Measurements from ENCODE around the gene MIS18A. TPM values are rescaled to one million over a fixed set of nuclear protein-coding genes. Genes with fewer than 3 reads are reported as not detected.

MIS18A gene
- total and polyA plus RNA-seq, 2 experiments from 2014 or later = 6.7 to 12.6 TPM

DNA sequence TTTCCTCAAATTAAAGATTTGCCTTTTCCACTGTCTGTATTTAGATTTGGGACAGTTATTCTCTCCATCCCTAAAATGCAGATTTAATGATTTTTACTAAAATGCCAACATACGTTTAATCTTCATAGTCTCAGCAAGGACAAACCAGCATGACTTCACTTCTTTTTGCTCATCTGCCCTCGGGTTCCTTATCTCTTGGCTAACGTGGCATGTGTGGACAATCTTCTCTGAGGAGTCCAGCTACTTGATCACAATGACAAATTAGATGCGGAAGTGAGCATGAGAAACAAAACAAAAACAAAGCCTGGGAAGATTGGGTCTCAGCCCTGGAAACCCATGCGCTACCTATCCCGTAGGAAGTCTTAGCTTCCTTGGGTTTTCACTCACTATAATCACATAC is 20.8 kb upstream of the MIS18A start:
- Histone ChIP-seq H2AFZ (no peak overlapping the region), H3K4me1 (ENCODE audit: insufficient read depth) (no peaks in the 10 kb centered on the region), H3F3A (ENCODE audit: insufficient read depth) (no peaks in the 10 kb centered on the region), H3K9ac (no peak overlapping the region), H3K4me3 (no peak overlapping the region), H3K27ac (no peak overlapping the region), H3K79me2 (ENCODE audit: insufficient read depth) (no peaks in the 10 kb centered on the region), H3K27me3 (replicated peaks; ENCODE audit: insufficient read depth) (no peaks in the 10 kb centered on the region), H3K9me2 (ENCODE audit: insufficient read depth) (no peaks in the 10 kb centered on the region), H3K9me3 (ENCODE audit: low read depth) (no peaks in the 10 kb centered on the region), H3K36me3 (ENCODE audit: low read depth) (no peaks in the 10 kb centered on the region), H4K20me1 (ENCODE audit: insufficient read depth) (no peaks in the 10 kb centered on the region), H3K4me2 (ENCODE audit: unreplicated experiment) (no peak overlapping the region)
- WGBS, 2 experiments (ENCODE audit: low coverage in 1 of 2, low lambda C conversion rate in 2 of 2, missing lambda C conversion rate in 2 of 2) = 95% methylated on average over 6 of the region's 6 CpGs
- no peak for DNase-seq
- TF ChIP-seq EZH2 (IDR thresholded peaks at IDR 0.05; ENCODE audit: insufficient read depth, poor library complexity, severe bottlenecking) (no peak), EZH2phosphoT487 (IDR thresholded peaks at IDR 0.05; ENCODE audit: insufficient read depth, low read depth) (no peak)
- in situ Hi-C loops (cut with MboI) = no loop called here

DNA sequence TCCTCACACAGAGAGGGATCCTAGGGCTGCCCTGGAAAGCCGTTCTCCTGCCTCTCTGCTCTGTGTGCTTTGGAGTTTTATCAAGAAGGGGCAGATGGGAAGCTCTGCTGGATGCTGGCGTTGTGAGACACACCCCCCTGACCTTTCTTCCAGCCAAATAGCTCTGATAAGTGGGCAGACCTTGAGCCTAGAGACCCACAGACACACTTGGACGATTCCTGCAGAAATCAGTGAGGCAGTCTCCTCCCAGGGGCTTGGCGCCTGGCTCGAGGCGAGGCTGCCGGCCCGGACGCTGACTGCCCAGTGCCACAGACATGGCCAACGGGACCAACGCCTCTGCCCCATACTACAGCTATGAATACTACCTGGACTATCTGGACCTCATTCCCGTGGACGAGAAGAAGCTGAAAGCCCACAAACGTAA is 19.8 kb upstream of the MIS18A start, which contains the start of gene MRAP:
TSS of gene MRAP (plus strand) at position 198 of the 424 bp plus-strand sequence. CDS start at position 315, 117 bp downstream.
- H3K27me3 ChIP-seq (replicated peaks; ENCODE audit: insufficient read depth) = no peaks in the 10 kb centered on the region
- H2AFZ ChIP-seq = no peak within 1 kb of the TSS
- WGBS, 2 experiments (ENCODE audit: low coverage in 1 of 2, low lambda C conversion rate in 2 of 2, missing lambda C conversion rate in 2 of 2) = 86 to 92% methylated on average over 14 of the region's 14 CpGs
- TF ChIP-seq EZH2 (IDR thresholded peaks at IDR 0.05; ENCODE audit: insufficient read depth, poor library complexity, severe bottlenecking) (no peak), EZH2phosphoT487 (IDR thresholded peaks at IDR 0.05; ENCODE audit: insufficient read depth, low read depth) (no peak)
- no peaks in the 10 kb centered on the region for H3K79me2 ChIP-seq (ENCODE audit: insufficient read depth)
- no peaks in the 10 kb centered on the region for H4K20me1 ChIP-seq (ENCODE audit: insufficient read depth)
- H3F3A ChIP-seq (ENCODE audit: insufficient read depth) = no peaks in the 10 kb centered on the region
- no peak within 1 kb of the TSS for H3K4me2 ChIP-seq (ENCODE audit: unreplicated experiment)
- no peaks in the 10 kb centered on the region for H3K36me3 ChIP-seq (ENCODE audit: low read depth)
- H3K9me2 ChIP-seq (ENCODE audit: insufficient read depth) = no peaks in the 10 kb centered on the region
- no peak within 1 kb of the TSS for H3K9ac ChIP-seq
- in situ Hi-C loops (cut with MboI) = no loop called here
- no peak within 1 kb of the TSS for H3K4me3 ChIP-seq
- no peaks in the 10 kb centered on the region for H3K9me3 ChIP-seq (ENCODE audit: low read depth)
- no peaks in the 10 kb centered on the region for H3K4me1 ChIP-seq (ENCODE audit: insufficient read depth)
- DNase-seq = no peak
- no peak within 1 kb of the TSS for H3K27ac ChIP-seq

DNA sequence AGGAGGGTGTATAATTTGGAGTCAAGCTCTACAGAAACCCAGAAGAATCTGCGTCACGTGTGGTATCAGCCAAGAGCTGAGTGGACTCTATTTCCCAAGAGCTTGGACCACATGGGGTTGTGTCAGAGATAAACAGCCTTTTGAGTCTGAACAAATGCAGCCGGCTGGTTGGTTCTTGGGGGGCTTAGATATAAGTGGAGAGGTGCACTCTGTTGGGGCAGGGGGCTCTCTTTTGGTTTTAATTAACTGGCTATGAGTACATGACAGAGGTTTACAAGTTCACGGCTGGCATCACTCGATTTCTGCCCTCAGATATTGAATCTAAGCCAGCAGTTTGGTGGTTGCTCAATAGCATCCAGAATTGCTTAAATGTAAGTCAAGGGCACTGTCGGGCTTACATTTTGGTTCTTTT is 19.3 kb upstream of the MIS18A start:
- TF ChIP-seq EZH2 (IDR thresholded peaks at IDR 0.05; ENCODE audit: insufficient read depth, poor library complexity, severe bottlenecking) = no peak
- no peak for TF ChIP-seq EZH2phosphoT487 (IDR thresholded peaks at IDR 0.05; ENCODE audit: insufficient read depth, low read depth)
- Histone ChIP-seq H3K4me3 (no peak overlapping the region), H3K4me1 (ENCODE audit: insufficient read depth) (no peaks in the 10 kb centered on the region), H4K20me1 (ENCODE audit: insufficient read depth) (no peaks in the 10 kb centered on the region), H3K9me3 (ENCODE audit: low read depth) (no peaks in the 10 kb centered on the region), H3F3A (ENCODE audit: insufficient read depth) (no peaks in the 10 kb centered on the region), H3K27me3 (replicated peaks; ENCODE audit: insufficient read depth) (no peaks in the 10 kb centered on the region), H3K79me2 (ENCODE audit: insufficient read depth) (no peaks in the 10 kb centered on the region), H3K9ac (no peak overlapping the region), H3K9me2 (ENCODE audit: insufficient read depth) (no peaks in the 10 kb centered on the region), H3K27ac (no peak overlapping the region), H3K4me2 (ENCODE audit: unreplicated experiment) (no peak overlapping the region), H2AFZ (no peak overlapping the region), H3K36me3 (ENCODE audit: low read depth) (no peaks in the 10 kb centered on the region)
- in situ Hi-C loops (cut with MboI) = no loop called here
- 87 to 89% methylated on average over 6 of the region's 6 CpGs for WGBS, 2 experiments (ENCODE audit: low coverage in 1 of 2, low lambda C conversion rate in 2 of 2, missing lambda C conversion rate in 2 of 2)
- DNase-seq = no peak

DNA sequence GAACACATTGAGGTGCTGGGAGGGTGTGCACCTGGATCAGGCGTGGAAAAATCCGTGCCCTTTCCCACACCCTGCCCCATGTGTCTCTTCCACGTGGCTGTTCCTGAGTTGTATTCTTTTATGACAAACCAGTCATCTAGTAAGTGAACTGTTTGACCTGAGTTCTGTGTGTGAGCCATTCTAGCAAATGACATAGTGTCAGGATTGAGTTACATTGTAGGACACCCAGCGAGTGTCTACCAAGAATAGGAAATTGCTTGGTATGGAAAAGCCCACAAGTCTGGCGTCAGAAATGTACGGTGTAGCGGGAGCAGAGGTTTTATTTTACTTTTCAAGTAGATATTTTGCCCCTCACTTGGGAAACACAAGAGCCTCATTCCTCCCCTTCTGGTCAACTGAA is 18.6 kb upstream of the MIS18A start:
- H3F3A ChIP-seq (ENCODE audit: insufficient read depth) = no peaks in the 10 kb centered on the region
- in situ Hi-C loops (cut with MboI) = no loop called here
- H3K4me1 ChIP-seq (ENCODE audit: insufficient read depth) = no peaks in the 10 kb centered on the region
- H3K4me2 ChIP-seq (ENCODE audit: unreplicated experiment) = no peak overlapping the region
- H3K79me2 ChIP-seq (ENCODE audit: insufficient read depth) = no peaks in the 10 kb centered on the region
- 88 to 93% methylated on average over 7 of the region's 7 CpGs for WGBS, 2 experiments (ENCODE audit: low coverage in 1 of 2, low lambda C conversion rate in 2 of 2, missing lambda C conversion rate in 2 of 2)
- H4K20me1 ChIP-seq (ENCODE audit: insufficient read depth) = no peaks in the 10 kb centered on the region
- H3K9ac ChIP-seq = no peak overlapping the region
- no peaks in the 10 kb centered on the region for H3K27me3 ChIP-seq (replicated peaks; ENCODE audit: insufficient read depth)
- TF ChIP-seq EZH2 (IDR thresholded peaks at IDR 0.05; ENCODE audit: insufficient read depth, poor library complexity, severe bottlenecking) = no peak
- TF ChIP-seq EZH2phosphoT487 (IDR thresholded peaks at IDR 0.05; ENCODE audit: insufficient read depth, low read depth) = no peak
- no peaks in the 10 kb centered on the region for H3K36me3 ChIP-seq (ENCODE audit: low read depth)
- H3K9me3 ChIP-seq (ENCODE audit: low read depth) = no peaks in the 10 kb centered on the region
- no peaks in the 10 kb centered on the region for H3K9me2 ChIP-seq (ENCODE audit: insufficient read depth)
- DNase-seq = no peak
- H3K4me3 ChIP-seq = no peak overlapping the region
- no peak overlapping the region for H3K27ac ChIP-seq
- no peak overlapping the region for H2AFZ ChIP-seq

DNA sequence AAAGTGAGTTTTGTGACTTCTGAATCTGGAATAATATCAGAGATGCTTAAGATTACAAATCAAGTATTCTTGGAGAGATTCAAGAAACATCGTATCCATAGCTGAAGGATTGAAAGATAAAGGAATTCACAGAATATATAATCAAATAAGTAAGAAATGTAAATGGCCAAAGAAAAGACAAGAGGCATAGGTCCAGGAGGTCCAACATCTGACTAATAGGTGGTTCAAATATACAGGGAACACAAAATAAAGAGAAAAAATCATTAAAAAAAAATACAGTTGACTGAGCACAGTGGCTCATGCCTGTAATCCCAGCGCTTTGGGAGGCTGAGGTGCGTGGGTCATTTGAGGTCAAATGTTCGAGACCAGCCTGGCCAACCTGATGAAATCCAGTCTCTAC is 6.6 kb upstream of the MIS18A start:
- WGBS, 2 experiments (ENCODE audit: low coverage in 1 of 2, low lambda C conversion rate in 2 of 2, missing lambda C conversion rate in 2 of 2) = 86 to 90% methylated on average over 4 of the region's 4 CpGs
- Histone ChIP-seq H4K20me1 (ENCODE audit: insufficient read depth) (no peaks in the 10 kb centered on the region), H3K4me1 (ENCODE audit: insufficient read depth) (no peaks in the 10 kb centered on the region), H3K36me3 (ENCODE audit: low read depth) (no peaks in the 10 kb centered on the region), H2AFZ (no peak overlapping the region), H3K9me2 (ENCODE audit: insufficient read depth) (no peaks in the 10 kb centered on the region), H3K27ac (no peak overlapping the region), H3K79me2 (ENCODE audit: insufficient read depth) (0 out of 2 replicates have a peak, but pooled peaks cover 5% of the 10 kb centered on the region), H3K27me3 (replicated peaks; ENCODE audit: insufficient read depth) (no peaks in the 10 kb centered on the region), H3K9me3 (ENCODE audit: low read depth) (no peaks in the 10 kb centered on the region), H3K9ac (no peak overlapping the region), H3F3A (ENCODE audit: insufficient read depth) (no peaks in the 10 kb centered on the region), H3K4me2 (ENCODE audit: unreplicated experiment) (no peak overlapping the region), H3K4me3 (no peak overlapping the region)
- in situ Hi-C loops (cut with MboI) = no loop called here
- TF ChIP-seq EZH2 (IDR thresholded peaks at IDR 0.05; ENCODE audit: insufficient read depth, poor library complexity, severe bottlenecking) (no peak), EZH2phosphoT487 (IDR thresholded peaks at IDR 0.05; ENCODE audit: insufficient read depth, low read depth) (no peak)
- DNase-seq = no peak

All from GM23248 (cell line).